Loucy (cell line): Measurements from ENCODE around the gene CHIC2.
A peak's percentile ranks its signal among the peaks of the same experiment; 100 is the strongest.

Experiments
- H2AFZ ChIP-seq: fragments of 200-600 bp; sonication (generic); 2 replicates; pipeline ENCODE4 v1.6.0; 2016; ENCODE audit warnings: antibody characterized with exemption, mild to moderate bottlenecking, low read length, moderate library complexity
- H3F3A ChIP-seq: fragments of 200-600 bp; 2 replicates; pipeline ENCODE4 v1.6.0; 2016; ENCODE audit warnings: antibody characterized with exemption, low read depth, mild to moderate bottlenecking
- H3K27me3 ChIP-seq: fragments of 200-600 bp; sonication (generic); 2 replicates; pipeline ENCODE4 v1.6.1; 2014; ENCODE audit warnings: low read length, mild to moderate bottlenecking; ENCODE audit not compliant: insufficient read depth, poor library complexity, severe bottlenecking
- H3K36me3 ChIP-seq: fragments of 200-600 bp; sonication (generic); 2 replicates; pipeline ENCODE4 v1.6.1; 2016; ENCODE audit warnings: low read length; ENCODE audit not compliant: insufficient read depth
- H3K4me1 ChIP-seq: fragments of 200-600 bp; sonication (generic); 2 replicates; pipeline ENCODE4 v1.5.1; 2014; ENCODE audit warnings: low read length, mild to moderate bottlenecking; ENCODE audit not compliant: insufficient read depth, poor library complexity, severe bottlenecking
- H3K4me2 ChIP-seq: fragments of 200-600 bp; sonication (generic); 2 replicates; pipeline ENCODE4 v1.6.0; 2014; ENCODE audit warnings: antibody characterized with exemption, low read length, low read depth, mild to moderate bottlenecking; ENCODE audit not compliant: poor library complexity, severe bottlenecking
- H3K4me3 ChIP-seq: fragments of 200-600 bp; sonication (generic); 2 replicates; pipeline ENCODE4 v1.5.1; 2014; ENCODE audit warnings: low read length, mild to moderate bottlenecking, mixed read lengths; ENCODE audit not compliant: poor library complexity, severe bottlenecking
- H3K79me2 ChIP-seq: fragments of 200-600 bp; sonication (generic); 2 replicates; pipeline ENCODE4 v1.6.1; 2014; ENCODE audit warnings: low read length; ENCODE audit not compliant: insufficient read depth
- H3K9ac ChIP-seq: fragments of 200-600 bp; sonication (generic); 2 replicates; pipeline ENCODE4 v1.6.0; 2014; ENCODE audit warnings: mild to moderate bottlenecking, low read depth, low read length, moderate library complexity; ENCODE audit not compliant: poor library complexity, severe bottlenecking
- H3K9me2 ChIP-seq: fragments of 200-600 bp; sonication (generic); replicated peaks from 2 replicates; pipeline ENCODE4 v1.6.1; 2016; ENCODE audit warnings: low read depth, low read length, mixed read lengths
- H3K9me3 ChIP-seq: fragments of 200-600 bp; sonication (generic); 2 replicates; pipeline ENCODE4 v1.6.1; 2014; ENCODE audit warnings: mild to moderate bottlenecking, antibody characterized with exemption, low read length, low read depth; ENCODE audit not compliant: insufficient read depth
- H4K20me1 ChIP-seq: fragments of 200-600 bp; sonication (generic); 2 replicates; pipeline ENCODE4 v1.6.0; 2014; ENCODE audit warnings: antibody characterized with exemption, low read length, mild to moderate bottlenecking; ENCODE audit not compliant: insufficient read depth, poor library complexity, severe bottlenecking
- EZH2phosphoT487 ChIP-seq: fragments of 200-600 bp; IDR thresholded peaks from 2 replicates; pipeline ENCODE4 v1.6.1; 2018; ENCODE audit warnings: antibody characterized with exemption, mild to moderate bottlenecking, moderate library complexity, borderline replicate concordance
- TF ChIP-seq, protein P1 (sequence below): fragments of 200-600 bp; sonication (generic); conservative IDR thresholded peaks from 2 replicates; pipeline ENCODE4 v1.5.1; 2014; ENCODE audit warnings: mild to moderate bottlenecking, antibody characterized with exemption, low read length

Gene CHIC2

DNA sequence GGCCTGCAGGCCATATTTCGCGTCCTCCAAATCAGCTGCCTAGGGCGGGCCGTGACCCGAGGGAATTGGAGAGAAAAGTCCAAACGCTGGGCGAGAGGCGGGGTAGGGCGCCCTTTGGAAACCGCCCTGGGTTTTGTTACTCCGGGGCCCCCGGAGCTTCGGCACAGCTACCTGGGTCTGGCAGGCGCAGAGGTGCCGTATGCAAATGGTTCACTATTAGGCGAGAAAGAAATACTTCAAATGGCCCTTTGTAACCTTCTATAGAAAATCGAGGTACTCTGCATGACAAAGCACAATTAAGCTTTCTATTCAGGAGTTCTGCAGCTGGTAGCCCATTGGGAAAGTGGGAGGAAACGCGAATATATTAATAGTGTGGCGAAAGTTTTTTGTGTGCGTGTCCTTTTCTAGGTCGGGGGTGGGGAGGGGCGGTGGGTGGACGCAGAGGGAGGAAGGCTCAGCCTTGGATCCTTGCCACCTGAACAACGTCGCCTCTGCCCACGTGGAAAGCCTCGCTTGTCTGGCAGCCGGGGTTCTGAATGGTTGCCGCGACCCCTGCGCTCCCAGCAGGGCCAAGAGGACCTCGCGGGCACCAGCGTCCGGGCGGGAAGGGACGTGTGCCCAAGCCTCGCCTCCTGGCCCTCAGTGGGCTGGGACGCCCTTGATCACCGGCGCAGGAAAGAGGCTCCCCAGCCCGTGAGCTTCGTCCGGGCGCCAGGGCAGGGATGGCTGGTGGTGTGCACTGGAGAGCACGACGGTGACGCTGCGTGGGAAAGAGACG, 45.0 kb upstream of the CHIC2 start:
- Histone ChIP-seq H3K27me3 (no peaks in the 10 kb centered on the region), H3K9ac (no peak overlapping the region), H3K9me2 (no peaks in the 10 kb centered on the region), H3K79me2 (no peaks in the 10 kb centered on the region), H3K9me3 (no peaks in the 10 kb centered on the region), H3K36me3 (no peaks in the 10 kb centered on the region), H4K20me1 (no peaks in the 10 kb centered on the region), H3K4me2 (no peak overlapping the region), H2AFZ (no peak overlapping the region), H3F3A (no peaks in the 10 kb centered on the region), H3K4me1 (no peaks in the 10 kb centered on the region), H3K4me3 (no peak overlapping the region)
- no peak for TF ChIP-seq EZH2phosphoT487
- TF ChIP-seq, protein P1, sequence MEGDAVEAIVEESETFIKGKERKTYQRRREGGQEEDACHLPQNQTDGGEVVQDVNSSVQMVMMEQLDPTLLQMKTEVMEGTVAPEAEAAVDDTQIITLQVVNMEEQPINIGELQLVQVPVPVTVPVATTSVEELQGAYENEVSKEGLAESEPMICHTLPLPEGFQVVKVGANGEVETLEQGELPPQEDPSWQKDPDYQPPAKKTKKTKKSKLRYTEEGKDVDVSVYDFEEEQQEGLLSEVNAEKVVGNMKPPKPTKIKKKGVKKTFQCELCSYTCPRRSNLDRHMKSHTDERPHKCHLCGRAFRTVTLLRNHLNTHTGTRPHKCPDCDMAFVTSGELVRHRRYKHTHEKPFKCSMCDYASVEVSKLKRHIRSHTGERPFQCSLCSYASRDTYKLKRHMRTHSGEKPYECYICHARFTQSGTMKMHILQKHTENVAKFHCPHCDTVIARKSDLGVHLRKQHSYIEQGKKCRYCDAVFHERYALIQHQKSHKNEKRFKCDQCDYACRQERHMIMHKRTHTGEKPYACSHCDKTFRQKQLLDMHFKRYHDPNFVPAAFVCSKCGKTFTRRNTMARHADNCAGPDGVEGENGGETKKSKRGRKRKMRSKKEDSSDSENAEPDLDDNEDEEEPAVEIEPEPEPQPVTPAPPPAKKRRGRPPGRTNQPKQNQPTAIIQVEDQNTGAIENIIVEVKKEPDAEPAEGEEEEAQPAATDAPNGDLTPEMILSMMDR = no peak

DNA sequence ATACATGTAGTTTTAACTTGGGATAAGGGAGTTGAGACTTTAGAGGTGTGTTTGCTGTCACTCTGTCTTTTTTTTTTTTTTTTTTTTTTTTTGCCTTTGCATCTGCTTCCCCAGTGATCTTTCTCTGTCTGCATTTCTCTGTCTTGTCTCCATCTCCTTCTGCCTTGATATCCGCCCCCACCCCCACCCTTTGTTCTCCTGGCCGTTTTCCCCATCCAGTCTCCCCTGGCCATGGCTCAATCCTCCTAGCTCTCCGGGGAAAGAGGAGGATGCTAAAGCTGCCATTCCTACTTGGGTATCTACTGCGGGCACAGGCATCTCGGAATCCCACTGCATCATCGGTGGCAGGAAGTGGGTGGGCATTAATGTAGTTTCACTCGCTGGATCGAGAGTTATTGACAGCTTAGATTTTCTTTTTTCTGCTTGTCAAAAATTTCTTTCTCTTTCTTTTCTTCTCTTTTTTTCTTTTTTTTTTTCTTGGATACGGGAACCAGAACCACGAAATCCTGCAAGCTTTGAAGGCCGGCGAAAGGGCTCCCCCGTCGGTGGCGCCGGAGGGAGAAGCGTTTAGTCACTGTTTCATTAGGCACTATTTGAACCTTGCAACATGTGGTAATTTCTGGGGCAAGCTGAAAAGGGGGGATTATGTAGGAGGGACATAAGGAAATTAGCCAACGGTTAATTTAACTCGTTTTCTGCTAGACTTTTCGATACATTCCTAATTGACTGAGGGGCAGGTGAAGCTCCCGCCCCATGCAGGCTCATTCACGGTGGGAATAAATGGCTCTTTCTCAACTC, 43.7 kb upstream of the CHIC2 start:
- Histone ChIP-seq H3K27me3 (no peaks in the 10 kb centered on the region), H3K4me3 (no peak overlapping the region), H3K4me2 (no peak overlapping the region), H3K9me3 (no peaks in the 10 kb centered on the region), H4K20me1 (no peaks in the 10 kb centered on the region), H3K4me1 (no peaks in the 10 kb centered on the region), H3K9ac (no peak overlapping the region), H3K36me3 (no peaks in the 10 kb centered on the region), H2AFZ (no peak overlapping the region), H3F3A (no peaks in the 10 kb centered on the region), H3K9me2 (no peaks in the 10 kb centered on the region), H3K79me2 (no peaks in the 10 kb centered on the region)
- TF ChIP-seq, protein P1 = no peak
- TF ChIP-seq EZH2phosphoT487 = no peak

DNA sequence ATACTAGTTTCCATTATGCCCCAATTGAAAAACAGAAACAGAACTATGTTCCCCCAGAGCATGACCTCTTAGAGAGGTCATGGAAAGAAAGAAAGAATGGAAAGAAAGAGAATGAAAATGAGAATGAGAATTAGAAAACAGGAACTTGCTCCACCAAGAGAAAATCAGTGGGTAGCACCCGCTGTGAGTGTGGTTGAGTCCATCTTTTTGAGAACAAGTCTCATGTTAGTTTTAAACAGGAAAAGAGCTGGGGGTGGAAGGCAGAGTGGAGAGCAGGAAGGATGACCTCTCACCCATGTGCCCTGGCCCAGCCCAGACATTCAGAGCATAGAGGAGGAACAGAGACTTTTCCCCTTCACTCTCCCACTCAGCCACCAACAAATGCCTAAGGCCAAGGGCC, 40.5 kb upstream of the CHIC2 start:
- Histone ChIP-seq H3K9ac (no peak overlapping the region), H3K27me3 (no peaks in the 10 kb centered on the region), H2AFZ (peak overlapping the region; percentile 34; the same call in 1 of the 2 replicates), H3K4me2 (no peak overlapping the region), H3K36me3 (no peaks in the 10 kb centered on the region), H3K4me3 (no peak overlapping the region), H3K79me2 (no peaks in the 10 kb centered on the region), H3K9me3 (no peaks in the 10 kb centered on the region), H3K4me1 (no peaks in the 10 kb centered on the region), H3F3A (no peaks in the 10 kb centered on the region), H4K20me1 (no peaks in the 10 kb centered on the region), H3K9me2 (no peaks in the 10 kb centered on the region)
- no peak for TF ChIP-seq EZH2phosphoT487
